NCI-H82 treated with DMSO at 0.1 percent for 48 hours (cell line): Measurements from ENCODE around the gene KATNB1.
A peak's percentile ranks its signal among the peaks of the same experiment; 100 is the strongest.
"Not testable (repeated sequence)": the region's sequence is repeated elsewhere in the genome, so short reads cannot be mapped to it uniquely, and the experiment has no call there.

Experiments
- DNase-seq: peaks from one replicate; lab custom pipeline; 2025; ENCODE audit not compliant: unreplicated experiment; lab: John Stamatoyannopoulos, UW

Gene KATNB1

DNA sequence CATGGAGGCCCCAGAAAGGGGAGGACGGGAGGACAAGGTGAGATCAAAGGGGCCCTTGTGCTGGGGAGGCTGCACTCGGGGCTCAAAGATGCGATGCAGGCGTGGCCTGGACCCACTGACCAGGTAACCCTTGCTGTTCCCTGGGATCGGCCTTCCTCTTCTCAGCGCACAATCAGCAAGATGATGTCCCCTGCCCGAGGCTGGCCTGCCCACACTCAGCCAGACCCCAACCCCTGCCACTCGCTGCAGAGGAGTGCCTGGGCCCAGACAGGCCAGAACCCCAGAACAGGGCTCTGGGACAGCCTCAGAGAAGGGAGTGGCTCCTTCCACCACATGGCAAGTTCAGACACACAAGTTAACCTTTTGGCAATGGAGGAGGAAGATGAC lies 51.9 kb downstream of the KATNB1 start:
- DNase-seq, result no peak

DNA sequence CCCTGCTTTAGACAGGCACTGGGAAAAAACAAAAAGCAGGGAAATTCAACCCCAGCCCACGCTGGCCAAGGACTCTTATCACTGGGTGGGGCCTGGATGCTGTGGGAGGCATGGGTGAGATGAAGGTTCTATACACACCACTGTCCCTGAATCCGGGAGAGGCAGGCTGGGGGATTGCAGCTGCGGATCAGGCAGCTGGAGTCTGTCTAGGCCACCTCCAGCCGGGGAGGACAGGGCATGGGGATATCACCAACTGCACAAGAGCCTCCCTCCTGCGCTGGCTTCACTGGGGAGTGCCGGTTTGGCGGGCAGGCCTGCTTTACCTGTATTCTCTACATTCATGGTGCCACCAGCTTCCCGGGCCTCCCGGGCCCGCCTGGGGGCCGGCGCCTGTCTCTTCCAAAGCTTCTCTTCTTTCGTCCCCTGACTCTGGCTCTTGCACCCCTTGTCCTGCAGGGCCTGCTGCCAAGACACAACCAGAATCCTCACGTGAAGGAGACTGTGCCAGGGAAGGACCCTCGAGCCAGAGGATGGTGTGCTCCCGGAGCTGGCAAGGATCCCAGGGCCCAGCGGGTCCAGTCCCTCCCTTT lies 52.8 kb downstream of the KATNB1 start:
- no peak for DNase-seq

DNA sequence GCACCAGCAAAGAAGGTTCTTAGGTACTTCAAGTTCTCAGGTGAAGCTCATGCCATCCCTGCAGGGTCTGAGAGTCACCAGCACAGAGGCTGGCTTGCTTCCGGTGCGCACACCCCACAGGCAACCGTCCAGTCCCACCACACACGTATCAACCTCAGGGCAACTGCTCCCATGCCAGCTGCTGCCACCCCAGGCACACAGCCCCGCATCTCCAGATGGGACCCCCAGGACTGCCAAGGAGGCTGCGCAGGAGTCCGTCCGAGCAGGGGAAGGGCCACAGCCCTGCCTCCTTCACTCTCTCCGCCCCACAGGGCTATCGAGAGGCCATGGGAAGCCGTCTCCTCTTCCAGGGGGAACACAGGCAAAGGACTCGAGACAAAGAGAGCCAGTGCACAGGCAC lies 53.4 kb downstream of the KATNB1 start:
- no peak for DNase-seq

DNA sequence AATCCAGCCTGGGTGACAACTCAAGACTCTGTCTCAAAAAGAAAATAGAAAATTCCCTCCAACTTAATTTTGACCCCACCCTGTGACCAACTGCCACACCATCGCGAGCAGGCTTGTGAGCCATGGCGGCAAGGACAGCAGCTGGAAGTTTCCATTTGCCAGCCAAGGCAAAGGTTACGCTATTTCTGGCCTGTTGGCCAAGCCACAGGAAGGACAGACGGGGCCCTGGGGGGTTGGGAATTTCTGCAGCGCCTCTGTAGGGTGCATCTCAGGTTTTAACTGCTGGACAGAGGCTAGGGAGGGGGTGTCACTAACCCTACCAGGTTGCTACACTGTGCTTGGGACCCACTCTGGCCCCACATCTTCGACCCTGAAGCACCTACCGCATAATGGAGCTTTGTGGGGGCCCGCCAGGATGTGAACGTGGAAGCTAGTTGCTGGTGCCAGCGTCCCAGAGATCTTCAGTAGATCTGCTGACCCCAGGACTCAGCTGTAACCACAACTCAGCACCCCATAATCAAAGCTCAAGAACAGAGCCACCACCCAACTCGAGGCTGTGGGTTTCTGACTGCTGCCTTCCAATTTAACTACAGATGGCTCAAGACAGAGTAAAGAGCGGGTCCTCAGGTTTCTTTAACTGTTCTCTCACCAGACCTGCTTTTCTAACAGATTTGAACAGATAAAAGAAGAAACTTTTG lies 55.8 kb downstream of the KATNB1 start:
- no peak for DNase-seq

DNA sequence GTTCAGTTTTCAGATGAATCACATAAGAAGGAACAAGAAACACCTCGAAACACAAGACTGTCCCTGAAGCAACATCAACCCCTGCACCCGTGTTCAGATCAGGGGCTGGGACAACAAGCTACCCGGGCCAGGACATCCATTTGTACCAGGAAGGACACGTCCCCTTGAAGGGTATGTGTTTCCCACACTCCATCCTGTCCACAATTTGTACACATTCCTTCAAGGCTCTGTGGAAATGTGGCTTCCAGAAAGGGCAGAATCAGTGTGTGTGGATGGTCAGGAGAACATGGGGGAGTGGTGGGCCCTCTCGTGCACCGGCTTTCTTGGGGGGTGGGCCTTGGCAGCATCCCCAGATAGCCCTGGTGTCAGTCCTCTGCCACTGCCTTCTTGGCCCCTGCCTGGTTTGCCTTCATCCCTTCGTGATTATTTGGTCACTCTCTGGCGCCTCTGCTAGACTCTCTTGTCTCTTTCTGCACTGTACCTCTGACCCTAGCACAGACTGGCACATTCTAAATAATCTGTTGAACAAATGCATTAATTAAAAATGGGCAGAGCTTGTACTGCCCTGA lies 56.4 kb downstream of the KATNB1 start:
- DNase-seq, result no peak

DNA sequence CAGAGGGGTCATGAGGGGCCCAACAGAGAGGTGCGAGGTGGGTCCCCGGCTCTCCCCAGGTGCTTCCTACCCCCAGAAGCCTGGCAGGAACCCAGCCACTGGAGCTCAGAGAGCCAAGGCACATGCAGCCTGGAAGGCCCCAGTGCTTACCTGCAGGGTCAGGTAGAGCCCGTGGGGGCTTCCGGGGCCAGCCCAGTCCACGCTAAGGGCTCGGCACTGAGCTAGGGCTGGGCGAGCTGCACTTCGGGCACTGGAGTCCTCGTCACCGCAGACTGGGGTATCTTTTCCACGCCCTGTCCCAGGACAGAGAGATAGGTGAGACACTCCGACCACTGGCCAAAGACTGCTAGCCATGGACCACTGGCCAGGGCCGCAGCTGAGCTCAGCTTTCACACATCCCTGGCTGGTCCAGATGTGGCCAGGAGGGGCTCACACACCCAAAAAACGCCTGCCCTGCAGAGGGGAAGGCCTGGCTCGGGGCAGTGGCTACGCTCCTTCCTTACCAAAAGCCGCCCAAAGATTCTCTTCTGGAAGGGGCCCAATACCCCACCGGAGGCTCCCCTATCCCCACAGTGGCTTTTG lies 59.4 kb downstream of the KATNB1 start:
- no peak for DNase-seq

DNA sequence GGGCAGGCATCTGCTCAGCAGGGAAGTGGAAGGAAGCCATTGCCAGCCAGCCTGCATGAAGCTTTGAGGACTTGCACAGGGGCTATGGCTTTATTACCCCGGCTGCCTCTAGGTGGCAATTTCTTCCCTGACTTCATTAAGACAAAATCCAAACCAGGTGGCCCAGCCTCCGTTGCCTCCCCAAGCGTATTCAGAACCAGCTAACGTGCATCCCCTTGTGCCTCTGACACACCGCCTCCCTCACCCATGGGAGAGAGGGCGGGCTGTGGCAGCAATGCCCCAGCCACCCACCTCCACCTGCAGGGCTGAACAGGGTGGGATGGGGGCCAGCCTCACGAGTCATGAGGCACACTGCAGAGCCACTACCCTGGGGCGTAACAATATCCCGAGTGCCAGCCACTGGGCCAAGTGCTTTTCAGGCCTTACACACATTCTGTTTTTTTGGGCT lies 59.9 kb downstream of the KATNB1 start:
- peak; percentile 59 for DNase-seq

DNA sequence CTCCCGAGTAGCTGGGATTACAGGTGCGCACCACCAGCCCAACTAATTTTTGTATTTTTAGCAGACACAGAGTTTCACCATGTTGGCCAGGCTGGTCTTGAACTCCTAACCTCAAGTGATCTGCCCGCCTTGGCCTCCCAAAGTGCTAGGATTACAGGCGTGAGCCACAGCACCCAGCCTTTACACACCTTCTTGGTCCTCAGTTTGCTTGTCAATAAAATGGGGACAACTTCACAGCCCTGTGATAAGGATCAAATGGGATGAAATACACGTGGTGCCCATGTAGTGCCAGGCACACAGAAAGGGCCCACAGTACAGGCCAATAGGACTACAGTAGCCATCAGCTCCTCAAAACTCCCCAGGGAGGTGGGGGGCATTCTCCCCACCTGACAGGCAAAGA lies 60.4 kb downstream of the KATNB1 start:
- DNase-seq, result not testable (repeated sequence)

DNA sequence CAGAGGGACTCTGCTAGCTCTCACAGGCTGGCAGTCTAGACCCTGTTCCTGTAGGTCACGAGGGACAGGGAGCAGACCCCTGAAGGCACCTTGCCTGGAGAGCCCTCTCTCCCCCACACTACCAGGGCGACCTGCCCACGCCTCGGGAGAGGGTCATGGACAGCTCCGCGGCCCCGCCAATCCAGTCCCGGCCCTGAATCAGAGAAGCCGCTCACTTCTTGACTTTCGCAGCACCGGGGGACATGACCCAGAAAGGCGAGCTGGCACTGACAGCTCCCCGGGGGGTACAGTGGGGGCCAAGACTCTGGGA lies 61.6 kb downstream of the KATNB1 start:
- DNase-seq, result no peak

DNA sequence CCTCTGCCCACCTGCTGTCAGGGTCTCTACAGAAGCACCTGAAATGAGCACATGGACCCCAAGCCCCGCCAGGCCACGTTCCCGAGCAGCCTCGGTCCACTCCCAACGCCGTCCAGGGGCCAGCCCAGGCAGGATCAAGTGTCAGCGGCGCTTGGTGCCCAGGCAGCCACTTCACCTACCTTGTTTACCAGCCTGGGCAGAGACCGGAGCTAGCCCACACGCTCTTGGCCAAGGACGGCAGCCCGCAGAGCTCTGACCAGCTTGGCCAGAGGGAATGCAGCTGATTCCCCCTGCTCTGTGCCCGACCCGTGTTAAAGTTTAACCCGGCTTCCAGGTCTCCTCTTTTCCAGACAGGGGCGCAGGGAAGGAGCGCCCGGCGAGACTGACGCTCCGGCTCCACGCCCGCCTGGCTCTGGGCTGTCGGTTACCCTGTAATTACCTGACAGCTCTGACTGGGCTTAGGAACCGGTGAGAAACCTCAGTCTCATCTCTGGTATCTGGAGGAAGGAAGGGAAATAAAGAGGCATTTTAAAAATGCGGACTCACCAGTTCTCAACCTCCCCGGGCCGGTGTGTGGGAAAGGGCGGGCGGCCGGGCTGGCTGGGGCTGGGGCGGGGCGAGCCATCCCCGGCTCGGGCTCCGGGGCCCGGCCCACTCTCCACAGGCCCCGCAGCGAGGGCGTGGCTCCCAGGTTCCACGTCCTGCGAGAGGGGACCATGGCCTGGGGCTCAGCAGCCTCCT lies 62.1 kb downstream of the KATNB1 start:
- no peak for DNase-seq

DNA sequence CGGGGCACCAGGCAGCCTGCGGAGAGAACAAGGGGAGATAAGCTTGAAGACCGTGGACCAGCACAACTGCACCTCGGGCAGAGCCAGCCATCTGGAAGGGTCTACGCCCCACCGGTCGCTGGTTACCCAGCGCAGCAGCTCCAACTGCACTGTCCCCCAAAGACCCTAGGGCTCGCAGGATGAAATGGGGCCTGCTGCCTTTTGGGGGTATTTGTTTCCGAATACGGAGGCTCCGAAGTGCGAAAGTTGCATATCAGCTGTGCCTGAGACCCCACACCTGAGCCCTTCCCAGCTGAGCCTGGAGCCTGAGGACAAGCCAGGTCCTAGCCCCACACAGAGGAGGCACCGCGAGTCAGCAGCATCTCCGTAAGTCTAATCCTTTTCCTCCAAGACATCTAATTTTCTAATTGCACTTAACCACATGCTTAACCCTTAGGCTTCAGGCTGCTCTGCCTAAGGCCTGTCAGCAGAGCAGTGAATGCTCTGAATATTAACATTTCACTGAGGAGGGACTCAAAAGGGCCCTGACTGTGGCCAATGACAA lies 62.8 kb downstream of the KATNB1 start:
- DNase-seq, result peak; percentile 42

DNA sequence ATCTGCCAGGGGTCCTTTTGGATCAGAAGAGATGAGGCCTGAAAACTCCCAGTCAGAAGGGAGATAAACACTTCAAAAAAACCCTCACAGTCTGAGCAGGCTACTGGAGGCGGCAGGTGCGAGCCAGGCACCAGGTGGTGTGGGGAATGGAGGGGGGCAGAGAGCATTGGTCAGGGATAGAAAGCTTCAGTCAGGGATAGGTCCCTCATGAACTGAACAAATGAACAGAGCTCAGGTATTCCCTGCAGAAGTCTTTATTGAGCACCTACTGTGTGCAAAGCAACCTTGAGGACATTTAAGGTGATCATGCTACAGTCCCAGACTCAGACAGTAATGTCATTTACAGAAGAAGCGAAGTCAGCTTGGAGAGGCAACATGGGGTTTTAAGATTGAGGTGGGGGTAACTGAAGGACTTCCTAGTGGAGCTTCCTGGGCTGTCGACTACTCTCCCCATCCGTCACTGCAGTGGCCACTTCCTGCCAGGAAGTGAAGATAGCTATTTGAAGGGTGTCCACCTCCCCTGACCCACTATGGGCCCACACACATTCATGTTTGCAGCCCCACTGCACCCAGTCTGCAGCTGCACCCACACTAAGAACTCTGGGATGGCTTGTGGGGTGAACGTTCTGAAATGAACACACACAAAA lies 63.5 kb downstream of the KATNB1 start:
- no peak for DNase-seq

DNA sequence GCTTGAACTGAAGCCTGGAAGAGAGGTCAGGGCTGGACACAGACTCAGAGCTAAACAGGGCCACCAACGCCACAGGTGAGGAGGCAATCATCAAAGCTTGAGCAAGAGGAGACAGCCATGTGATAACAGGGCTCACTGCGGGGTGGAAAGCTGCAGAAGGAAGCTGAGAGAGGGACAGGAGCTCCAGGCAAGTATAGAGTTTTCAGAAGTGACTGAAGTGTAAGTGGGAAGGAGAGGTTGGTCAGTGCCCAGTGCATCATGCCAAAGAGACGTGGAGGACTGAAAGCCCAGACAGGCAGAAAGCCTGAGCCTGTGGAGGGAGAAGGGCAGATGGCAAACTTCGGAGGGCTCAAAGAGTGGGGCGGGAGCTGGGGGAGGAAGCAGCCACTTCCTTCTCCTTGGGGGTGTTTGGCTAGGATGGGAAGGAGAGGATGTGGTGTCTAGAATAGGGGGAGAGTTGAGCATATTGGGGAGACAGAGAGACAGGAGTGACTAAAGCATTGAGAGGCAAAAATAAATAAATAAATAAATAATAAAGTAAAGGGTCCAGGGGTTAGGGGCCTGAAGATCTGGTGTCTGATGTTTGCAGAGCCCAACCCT lies 64.1 kb downstream of the KATNB1 start:
- DNase-seq, result no peak

DNA sequence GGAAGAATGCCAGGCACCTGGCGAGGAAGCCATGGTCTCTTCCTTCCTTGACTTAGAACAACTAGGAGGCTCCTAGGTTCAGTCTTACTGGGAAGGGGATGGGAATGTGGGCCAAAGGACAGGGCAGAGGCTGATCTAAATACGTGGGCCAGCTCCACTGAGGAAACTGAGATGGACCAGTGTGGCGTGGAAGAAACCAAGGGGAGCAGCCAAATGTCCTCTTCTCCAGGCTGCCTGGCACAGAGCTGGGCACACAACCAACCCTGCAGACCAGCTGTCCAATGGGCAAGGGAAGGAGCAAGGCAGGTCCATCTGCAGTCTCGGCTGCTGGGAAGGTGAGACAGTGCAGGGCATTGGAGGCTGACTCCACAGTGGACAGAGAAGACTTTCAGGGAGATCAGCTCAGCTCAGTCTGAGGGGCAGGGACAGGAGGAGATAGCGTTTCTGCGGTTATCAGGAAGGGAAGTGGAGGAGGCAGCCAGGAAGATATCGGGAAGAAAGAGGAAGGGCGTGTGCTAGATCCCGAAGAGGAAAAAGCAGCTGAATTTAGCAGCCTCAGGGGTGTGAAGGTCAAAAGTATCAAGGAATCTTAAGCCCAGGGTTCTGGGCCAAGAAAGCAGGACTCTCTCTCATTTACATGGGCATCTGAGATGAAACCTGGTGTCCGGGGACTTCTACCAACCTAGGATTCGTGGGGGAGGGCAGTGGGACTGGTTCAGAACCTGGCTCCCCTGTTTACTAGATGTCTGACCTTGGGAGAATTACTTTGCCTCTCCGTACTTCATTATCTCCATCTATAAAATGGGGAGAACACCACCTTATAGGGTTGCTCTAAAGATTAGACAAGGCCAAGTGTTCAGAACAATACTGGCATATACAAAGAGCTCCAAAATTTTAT lies 64.9 kb downstream of the KATNB1 start:
- DNase-seq, result no peak

DNA sequence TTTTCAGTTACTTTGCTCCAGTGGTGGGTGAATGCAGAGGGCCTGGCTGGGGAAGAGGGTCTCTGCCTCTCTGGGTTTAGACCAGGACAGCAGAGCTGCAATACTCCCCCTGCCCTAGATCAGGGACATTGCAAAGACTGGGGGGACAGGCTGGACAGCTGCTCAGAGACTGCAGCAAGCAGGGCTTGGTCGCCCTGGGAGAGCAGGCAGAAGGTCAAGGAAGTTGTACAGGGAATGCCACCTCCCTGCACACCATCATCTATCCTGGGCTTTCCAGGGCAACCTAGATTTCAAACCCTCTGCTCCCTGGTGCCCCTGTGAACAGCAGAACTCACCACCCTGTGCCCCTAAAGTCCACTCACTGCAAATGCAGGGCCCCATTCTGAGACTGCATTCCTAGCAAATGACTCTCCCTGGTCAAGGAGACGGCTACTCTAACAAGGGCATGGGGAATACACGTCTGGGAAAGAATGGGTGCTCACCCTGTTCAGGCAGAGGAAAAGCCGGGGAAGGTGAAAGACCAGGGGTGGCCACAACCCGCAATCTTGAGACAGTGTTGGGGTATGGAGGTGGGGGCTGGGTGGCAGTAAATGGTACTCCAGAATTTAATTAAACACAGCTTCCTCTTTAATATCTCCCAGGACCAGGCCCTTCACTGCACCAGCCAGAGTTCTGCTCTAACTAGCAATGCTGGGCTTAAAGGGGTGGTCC lies 65.7 kb downstream of the KATNB1 start:
- DNase-seq, result no peak

DNA sequence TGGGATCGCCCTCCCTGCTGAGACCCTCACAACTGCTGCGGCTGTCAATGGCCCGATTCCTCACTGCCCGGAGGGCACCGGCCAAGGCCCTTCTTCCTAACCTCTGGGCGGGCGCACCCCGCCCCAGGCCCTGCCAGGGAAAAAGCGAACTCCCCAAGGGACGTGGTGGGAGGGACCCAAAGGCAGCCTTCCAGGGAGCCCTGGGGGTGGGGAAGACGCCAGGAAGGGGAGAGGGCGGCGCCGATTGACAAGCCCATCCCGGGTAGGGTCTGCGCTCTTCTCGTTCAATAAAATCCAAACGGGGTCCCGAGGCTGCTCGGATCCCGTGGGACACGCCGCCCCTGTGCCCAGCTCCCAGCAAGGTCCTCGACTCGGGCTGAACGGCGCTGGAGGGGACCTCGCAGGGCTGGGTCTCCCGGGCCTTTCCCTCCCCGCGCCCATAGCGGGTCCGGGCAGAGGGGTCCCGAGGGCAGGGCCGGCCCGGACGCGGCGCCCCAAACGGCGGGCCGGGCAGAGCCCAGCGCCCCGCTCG lies 66.3 kb downstream of the KATNB1 start:
- no peak for DNase-seq

DNA sequence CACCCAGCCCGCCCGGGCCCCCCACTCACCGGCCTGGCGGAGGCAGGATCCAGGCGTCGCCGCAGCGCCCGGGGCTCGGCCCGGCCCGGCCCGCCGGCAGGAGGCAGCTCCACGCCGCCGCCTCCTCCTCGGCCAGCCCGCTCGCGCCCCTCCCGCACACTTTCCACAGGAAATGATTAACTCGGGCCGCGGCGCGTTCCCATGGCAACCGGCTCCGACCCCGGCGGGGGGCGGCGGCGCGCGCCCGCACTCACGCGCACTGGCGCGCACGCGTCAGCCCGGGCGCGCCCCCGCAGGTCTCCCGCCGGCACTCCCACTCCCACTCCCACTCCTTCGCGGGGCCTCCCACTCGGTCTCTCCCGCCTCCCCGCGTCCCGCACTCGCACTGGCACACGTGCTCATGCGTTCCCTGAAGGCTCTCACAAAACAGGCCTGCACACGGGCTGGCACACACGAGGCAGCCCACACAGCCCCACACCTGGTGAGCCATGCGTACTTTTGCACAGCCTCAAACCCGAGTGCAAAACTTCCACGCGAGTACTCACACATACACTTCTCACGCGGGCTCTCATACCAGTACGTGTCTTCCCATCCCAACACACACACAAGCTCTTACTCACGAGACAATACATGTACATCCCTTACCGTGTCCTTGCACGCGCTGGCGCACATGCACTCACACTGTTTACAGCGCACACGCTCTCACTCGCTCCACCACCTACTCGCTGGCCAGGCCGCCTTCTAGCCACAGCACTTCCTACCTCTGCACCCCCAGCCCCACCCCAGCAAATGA lies 67.0 kb downstream of the KATNB1 start, which contains the start of gene KIFC3:
Gene KIFC3 (minus strand): TSS at position 151 of the 793 bp plus-strand sequence. CDS start 4,248 bp downstream, outside the sequence.
- DNase-seq, result no peak
